GM18870 (cell line): ENCODE results near the gene MRTO4.
"Not testable (repeated sequence)": the region's sequence is repeated elsewhere in the genome, so short reads cannot be mapped to it uniquely, and the experiment has no call there.

Experiments
- ATAC-seq: cut with Tn5 transposase; IDR thresholded peaks from one replicate; pipeline ENCODE4 v1.9.1; 2021; ENCODE audit warnings: moderate library complexity; ENCODE audit not compliant: unreplicated experiment

MRTO4 gene

DNA sequence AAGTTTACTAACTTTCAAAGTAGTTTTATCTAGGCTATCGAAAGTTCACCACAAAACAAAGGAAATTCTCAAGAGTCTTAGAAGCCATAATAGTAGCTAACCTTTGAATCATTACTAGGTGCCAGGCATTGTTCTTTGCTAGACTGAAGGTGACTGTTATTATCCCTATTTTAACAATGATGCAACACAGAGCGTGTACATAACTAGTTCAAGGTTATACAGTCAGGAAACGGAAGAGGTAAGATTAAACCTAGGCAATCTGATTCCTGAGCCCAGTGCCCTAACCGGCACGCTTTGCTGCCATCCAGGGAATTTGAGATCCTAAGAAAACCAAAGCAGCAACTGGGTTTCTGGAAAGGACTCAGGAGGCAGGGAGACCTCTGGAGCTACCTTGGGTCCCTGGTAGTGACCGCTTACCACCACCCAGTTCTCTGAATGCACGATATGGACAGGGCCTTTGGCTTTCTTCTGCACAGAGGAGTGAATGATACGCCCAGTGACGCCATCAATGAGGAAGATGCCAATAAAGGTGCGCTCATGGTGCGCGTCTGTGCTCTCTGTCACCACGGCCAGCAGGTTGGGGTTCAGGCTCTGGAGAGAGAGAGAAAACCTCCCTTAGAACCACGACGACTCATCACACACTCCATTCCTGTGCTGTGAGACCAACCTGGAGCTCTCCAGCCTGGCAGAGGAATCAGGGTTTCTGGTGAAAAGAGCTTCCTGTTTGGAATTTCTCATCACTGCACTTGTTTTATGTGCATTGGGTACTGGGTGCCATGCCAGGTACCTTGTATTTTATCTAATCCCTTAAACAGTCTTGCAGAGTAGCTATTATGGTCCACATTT, 28.4 kb upstream of the MRTO4 start:
- ATAC-seq = no peak

DNA sequence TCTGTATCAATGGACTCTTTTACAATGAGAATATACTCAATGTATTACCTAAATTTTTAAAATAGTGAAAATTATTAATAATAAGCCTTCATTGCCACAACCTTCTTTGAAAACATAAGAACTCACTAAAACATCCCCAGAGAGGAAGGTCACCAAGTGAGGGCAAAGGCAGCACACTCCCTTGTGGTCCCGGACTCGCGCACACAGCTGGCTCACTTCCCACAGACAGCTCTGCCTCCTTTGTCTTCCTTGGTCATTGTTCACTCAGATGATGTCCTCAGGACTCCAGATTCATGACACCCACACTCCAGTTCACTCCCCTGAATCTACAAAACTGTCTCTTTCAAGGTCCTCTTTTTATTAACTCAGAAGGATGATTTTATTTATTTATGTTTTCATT, 22.4 kb upstream of the MRTO4 start:
- no peak for ATAC-seq

DNA sequence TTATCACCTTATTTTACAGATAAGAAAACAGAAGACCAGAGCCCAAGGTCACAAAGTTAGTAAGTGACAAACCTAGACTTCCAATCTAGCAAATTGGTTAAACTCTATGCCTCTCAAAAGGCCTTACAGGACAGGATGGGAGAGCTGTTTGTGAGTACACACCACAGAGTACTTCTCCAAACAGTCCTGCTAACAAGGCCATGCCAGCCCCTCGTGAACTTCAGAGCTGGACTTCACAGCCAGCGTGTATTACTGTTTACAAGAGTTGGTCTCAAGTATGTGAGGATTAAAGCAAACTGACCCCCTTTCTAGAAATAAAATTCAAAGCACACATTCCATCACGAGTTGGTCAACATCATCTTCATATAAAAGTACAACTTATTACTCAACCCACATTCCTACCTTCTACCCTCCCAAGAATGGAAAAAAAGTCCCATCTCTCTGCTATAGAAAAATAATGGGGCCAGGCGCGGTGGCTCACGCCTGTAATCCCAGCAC, 21.7 kb upstream of the MRTO4 start:
- no peak for ATAC-seq

DNA sequence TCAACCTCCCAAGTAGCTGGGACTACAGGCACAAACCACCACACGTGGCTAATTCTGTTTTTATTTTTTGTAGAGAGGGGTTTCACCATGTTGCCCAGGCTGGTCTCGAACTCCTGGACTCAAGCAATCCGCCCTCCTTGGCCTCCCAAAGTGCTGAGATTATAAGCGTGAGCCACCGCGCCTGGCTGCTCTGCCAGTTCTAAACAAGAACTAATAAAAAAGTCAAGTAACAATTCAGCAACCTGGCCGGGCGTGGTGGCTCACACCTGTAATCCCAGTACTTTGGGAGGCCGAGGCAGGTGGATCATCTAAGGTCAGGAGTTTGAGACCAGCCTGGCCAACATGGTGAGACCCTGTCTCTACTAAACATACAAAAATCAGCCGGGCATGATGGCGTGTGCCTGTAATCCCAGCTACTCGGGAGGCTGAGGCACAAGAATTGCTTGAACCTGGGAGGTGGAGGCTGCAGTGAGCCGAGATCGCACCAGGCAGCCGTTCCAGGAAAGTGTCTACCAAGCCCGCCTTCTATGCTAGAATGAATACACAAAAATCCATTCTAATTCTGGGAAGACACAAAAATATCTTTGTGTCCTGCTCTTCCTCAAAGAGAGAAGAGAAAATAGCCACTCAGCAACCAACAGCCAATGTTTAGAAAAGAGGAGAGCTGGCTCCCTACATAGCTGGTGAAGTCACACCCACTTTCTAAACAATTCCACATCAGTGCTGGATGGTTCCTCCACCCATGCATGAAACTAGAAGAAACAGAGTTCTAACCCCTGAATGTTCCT, 19.7 kb upstream of the MRTO4 start:
- not testable (repeated sequence) for ATAC-seq

DNA sequence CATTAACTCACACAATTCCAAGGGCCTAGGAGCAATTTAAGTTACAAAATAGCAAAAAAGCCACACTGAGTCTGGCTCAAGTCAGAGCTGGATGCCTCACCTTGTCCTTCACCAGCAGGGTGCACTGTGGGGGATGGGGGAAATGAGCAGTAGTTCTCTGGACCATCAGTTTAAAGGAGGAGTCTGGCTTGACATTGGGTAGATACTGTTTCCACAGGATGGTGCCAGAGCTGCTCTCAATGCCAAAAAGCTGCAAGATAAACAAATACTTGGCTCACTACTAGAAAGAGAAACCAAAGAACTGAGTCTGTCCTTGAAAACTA, 19.1 kb upstream of the MRTO4 start:
- no peak for ATAC-seq

DNA sequence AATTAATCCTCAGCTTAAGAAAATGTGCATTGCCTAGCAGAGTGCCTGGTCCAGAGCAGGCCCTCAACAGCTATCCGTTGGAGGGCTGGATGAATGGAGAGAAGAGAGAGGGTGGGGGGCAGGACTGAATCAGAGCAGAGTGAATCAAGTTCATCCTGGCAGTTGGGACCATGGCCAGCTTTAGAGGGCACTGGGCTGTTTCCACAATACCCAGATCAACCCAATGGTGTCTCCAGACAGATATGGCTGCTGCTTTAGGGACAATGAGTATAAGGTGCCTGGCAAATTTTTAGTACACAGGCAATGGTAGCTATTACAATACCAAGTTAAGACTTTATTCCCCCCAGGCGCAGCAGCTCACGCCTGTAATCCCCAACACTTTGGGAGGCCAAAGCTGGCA, 17.4 kb upstream of the MRTO4 start:
- no peak for ATAC-seq

DNA sequence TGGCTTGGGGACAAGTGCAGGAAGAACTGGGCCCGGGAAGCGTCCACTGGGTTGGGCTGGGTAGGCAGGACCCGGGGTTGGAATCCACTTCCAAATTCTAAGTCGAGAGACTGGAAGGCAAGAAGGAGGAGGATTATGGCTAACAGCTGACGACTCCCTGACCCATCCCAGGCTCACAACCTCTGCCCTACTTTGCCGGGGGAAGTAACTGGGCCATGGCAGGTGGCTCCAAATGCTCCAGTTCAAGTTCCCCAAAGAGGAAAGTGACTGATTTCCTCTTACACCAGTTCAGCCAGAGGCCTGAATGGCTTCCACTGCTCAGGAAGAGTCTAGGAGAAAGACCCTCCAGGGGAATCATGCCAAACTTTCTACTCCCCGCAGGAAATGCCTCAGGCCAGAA, 11.7 kb upstream of the MRTO4 start:
- ATAC-seq = no peak

DNA sequence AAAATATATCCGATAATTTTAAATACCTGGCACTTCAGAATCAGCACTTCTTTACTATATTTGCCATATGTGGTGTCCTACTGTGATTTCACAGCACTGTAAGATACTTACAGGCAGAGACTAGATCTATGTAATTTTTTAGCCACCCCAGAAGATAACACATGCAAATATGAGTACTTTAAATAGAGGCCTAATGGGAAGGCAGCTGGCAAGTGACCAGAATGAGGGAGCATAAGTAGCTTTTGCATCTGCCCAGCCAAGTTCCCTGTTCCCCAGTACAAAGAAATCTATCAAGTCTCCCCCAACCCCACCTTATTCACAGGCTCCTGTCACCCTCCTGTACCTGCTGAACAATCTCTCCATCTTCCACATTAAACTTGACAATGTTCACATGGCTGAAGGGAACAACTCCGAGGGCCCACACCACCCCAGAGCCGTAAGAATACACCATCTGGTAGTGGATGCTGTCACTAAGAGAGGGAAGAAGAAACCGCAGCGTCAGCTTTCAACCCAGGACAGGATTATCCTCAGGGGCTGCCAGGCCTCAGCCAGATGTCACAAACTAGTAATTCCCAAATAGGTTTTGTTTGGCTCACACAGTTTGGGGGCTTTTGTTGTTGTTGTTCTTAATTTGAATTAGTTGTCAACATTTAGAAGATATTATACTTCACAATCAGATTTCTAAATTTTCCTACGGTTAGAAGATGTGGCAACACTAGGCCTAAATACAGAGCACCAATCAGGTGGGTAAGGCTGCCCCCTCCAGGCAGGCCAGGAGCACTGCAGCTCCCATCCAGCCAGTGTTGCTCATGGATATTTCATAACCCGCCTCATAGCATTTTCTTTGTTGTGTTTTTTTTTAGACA, 10.7 kb upstream of the MRTO4 start:
- ATAC-seq = no peak

DNA sequence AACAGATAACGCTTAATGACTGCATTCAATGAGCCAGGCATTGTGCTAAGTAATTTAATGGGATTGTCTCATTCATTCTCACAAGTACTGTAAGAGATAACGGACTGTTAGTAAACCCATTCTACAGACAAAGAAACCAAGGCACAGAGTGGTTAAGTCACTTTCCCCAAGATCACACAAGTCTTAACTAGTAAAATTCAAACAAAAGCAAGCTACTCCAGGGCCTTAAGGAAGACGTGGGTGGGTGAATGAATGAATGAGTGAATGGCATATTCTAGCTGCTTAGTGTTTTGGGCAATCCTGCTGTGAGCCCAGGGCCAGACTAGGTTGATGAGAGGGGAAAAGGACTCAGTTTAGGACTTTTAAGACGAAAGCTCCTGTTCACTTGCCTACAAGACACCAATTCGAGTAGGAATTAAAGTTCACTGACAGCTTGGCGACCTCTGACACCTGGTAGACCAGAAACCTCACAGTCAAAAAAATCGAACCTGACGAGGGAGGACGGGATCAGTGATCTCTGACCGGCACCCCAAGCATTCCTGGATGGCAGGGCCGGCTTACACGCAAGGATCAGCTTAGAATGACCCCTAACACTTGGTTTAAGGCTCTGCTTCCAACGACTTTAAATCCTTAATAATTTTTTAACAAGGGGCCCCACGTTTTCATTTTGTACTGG, 838 bp upstream of the MRTO4 start:
- ATAC-seq = no peak

DNA sequence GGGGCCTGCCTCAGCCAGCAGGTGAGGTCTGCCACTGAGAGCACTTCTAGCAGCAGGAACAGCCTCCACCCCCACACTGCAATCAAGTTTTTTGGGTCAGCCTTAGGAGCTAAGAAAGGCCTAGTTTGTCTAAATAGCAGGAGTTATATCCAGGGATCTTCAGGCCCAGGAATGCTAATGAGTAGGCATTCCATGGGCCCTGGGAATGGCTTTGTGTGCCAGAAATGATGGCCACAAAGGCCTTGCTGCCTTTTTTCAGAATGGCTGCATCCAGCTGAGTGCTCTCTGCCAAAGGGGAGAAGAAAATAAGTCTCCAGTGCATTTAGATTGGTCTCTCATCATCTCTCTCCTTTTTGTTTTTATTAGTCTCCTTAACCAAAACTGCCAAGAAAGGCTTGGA, 2.8 kb downstream of the MRTO4 start:
- ATAC-seq = no peak

DNA sequence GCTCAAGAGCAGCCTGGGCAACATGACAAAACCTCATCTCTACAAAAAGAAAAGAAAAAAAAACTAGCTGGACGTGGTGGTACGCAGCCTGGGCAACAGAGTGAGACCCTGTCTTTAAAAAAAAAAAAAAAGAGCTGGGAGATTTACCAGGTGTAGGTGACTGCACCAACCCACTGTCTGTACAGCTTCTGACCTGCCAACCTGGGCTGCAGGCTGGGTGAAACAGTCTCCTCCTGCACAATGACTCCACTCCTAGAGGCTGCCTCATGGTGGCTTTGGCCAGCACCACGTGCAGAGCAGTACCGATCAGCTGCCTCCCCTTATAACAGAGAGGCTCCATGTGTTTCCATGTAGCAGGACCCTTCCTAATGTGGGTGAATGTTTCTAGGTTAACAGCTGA, 3.7 kb downstream of the MRTO4 start:
- no peak for ATAC-seq

DNA sequence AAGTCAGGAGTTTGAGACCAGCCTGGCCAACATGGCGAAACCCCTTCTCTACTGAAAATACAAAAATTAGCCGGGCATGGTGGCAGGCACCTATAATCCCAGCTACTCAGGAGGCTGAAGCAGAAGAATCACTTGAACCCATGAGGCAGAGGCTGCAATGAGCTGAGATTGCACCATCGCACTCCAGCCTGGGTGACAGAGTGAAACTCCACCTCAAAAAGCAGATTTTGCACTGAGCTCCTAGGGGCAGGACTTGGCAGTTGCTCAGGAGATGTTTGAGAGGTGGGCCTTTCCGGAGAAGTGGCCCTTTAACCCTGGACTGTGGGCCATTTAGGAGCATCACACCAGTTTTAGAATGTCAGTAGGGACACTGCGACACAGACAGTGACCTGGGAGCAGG, 4.7 kb downstream of the MRTO4 start:
- not testable (repeated sequence) for ATAC-seq

DNA sequence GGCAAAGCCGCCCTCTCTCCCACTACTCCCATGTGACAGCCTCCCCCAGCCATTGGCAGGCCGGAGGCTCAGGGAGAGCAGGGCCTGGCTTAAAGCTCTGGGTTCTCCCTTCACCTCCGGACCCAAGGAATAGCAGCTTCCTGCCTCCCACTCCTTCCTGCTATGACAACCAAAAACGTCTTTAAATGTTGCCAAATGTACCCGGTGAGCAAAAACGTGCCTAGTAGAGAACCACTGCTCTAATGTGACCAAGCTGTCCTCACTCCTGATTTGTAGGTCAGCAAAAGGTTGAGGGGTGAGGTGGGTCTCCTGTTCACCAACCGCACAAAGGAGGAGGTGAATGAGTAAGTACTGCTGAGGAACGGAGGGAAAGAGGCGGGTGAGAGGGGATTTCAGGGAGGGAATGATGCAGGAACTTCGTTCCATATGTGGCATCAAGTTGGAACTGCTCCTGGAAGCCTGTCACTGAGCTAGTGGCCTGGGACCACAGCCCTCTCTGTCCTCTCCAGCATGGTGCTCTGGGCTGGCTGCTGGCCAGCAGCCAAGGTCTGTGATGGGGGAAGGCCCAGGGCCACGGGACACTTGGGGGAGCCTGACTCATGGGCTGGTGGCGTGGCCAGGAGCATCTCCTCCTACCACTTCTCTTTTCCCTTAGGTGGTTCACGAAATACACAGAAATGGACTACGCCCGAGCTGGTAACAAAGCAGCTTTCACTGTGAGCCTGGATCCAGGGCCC, 5.7 kb downstream of the MRTO4 start:
- ATAC-seq = no peak

DNA sequence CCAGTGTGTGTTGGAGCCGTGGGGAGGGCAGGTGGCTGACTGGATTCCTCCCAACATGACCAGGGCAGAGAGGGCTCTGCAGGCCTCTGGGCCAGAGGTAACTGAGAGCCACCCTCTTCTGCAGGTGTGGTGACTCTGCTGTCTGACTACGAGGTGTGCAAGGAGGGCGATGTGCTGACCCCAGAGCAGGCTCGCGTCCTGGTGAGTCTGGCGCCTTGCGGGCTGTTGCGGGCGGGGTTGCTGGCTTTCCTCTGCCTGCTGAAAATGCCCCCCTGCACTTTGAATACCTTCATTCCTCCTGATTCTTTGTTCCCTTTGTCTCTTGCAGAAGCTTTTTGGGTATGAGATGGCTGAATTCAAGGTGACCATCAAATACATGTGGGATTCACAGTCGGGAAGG, 6.7 kb downstream of the MRTO4 start:
- ATAC-seq = no peak

DNA sequence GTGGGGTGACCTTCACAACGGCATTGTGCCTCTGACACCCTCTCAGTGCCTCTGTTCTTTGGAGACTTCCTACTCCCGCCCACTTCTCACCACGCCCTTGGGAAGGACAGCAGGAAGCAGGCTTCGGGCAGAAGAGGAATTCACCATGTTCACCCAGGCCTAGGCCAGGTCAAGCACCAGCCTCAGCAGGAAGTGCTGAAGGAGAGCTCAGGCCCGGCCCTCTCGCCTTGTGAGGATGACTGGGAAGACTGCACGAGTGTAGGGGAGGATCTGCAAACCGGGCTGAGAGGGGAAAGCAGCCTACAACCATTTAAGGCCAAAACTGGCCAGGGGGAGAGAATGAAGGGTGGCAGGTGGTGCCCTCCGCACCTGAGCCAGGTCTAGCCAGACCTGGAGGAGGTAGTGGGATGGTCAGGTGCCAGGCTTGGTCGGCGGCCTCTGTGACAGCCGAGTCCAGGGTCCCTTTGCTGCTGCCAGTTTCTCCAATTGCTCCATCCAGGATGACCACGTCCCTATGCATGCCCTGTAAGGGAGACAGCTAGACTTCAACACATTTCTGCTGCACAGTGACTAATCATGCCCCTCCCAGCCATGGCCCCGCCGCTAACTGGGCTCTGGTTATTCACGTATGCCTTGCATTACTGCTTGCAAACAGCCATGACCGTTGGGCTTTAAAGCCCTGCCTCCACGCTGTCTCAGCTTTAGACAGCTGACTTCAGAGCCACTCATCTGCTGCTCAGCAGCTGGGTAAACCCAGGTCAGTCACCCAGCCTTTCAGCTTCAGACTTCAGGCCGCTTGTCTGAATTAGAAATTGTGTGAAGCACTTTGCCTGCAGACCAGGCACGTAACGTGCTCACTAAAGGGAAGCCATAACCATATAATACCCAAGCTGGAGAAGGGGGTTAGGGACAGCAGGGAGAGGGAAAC, 8.9 kb downstream of the MRTO4 start:
- no peak for ATAC-seq

DNA sequence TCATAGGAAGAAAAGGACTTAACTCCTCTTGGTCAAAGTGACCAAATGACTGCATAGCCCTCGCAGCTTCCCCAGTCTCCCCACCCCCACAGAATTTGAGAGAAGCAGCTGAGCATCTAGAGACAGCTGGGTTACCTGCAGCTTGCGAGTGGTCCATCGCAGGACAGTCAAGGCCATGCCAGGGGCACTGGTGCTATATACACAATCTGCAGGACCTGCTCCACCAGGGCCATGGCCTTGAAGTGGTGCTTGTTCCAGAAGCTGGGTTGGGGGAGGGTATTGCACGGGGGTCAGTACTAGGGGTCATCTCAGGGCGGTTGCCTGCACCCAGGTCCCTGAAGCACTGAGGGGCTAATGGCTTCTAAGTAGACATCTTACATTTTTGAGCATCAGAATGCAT, 10.4 kb downstream of the MRTO4 start:
- ATAC-seq = no peak

DNA sequence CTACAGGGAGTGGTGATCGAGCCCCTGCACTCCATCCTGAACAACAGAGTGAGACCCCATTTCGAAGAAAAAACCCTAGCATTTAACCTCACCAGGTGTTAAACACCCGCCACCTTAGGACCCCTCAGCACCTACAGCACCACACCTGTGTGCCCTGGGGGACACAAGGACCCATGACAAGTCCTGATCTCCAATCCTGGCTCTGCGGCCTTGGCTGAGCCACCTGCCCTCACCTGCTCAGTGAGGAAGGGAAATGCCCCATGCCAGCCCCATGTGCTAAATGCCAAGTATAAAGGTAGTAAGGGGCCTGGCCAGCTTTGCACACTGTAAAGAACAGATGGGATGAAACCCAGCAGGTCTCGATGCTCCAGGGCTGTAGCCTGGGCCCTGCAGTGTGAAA, 11.1 kb downstream of the MRTO4 start:
- no peak for ATAC-seq

DNA sequence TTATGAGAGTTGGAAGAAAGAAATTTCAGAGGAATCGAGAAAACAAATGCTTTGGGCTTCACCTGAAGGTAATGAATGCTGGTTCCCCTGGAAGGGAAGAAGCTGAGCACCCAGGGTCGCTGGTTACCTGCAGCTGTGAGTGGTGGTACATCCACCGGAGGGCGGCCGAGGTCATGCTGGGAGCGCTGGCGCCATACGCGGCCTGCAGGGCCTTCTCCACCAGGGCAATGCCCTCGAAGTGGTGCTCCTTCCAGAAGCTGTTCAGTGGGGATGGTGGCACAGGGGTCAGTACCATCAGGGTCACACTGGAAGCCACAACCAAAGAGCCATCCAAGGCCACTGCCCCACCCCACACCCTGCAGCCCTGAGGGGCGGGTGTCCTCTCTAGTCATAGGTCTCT, 16.8 kb downstream of the MRTO4 start:
- ATAC-seq = no peak
